Measurements from ENCODE around the gene NDUFV1. TPM values are rescaled to one million over a fixed set of nuclear protein-coding genes. Genes with fewer than 3 reads are reported as not detected.
"Not testable (repeated sequence)": the region's sequence is repeated elsewhere in the genome, so short reads cannot be mapped to it uniquely, and the experiment has no call there.

Gene NDUFV1
- total and polyA plus RNA-seq, 2 experiments from 2014 or later: 136 to 168 TPM

- Histone ChIP-seq H3K4me1 (ENCODE audit: insufficient read depth) (0 out of 2 replicates have a peak, but pooled peaks cover 4% of the 10 kb centered on the region), H4K20me1 (ENCODE audit: insufficient read depth) (no peaks in the 10 kb centered on the region), H3K4me3 (no peak overlapping the region), H3K79me2 (ENCODE audit: insufficient read depth) (no peaks in the 10 kb centered on the region), H2AFZ (no peak overlapping the region), H3K36me3 (ENCODE audit: low read depth) (no peaks in the 10 kb centered on the region), H3F3A (ENCODE audit: insufficient read depth) (peaks cover 7% of the 10 kb centered on the region), H3K9me2 (ENCODE audit: insufficient read depth) (no peaks in the 10 kb centered on the region), H3K4me2 (ENCODE audit: unreplicated experiment) (no peak overlapping the region), H3K27ac (no peak overlapping the region), H3K9me3 (ENCODE audit: low read depth) (no peaks in the 10 kb centered on the region), H3K27me3 (replicated peaks; ENCODE audit: insufficient read depth) (peaks cover 19% of the 10 kb centered on the region), H3K9ac (no peak overlapping the region)
- WGBS, 2 experiments (ENCODE audit: low coverage in 1 of 2, low lambda C conversion rate in 2 of 2, missing lambda C conversion rate in 2 of 2): 15 to 22% methylated on average over 3 of the region's 3 CpGs
- in situ Hi-C loops (cut with MboI): no loop called here
- DNase-seq: no peak
- TF ChIP-seq EZH2 (IDR thresholded peaks at IDR 0.05; ENCODE audit: insufficient read depth, poor library complexity, severe bottlenecking) (no peak), EZH2phosphoT487 (IDR thresholded peaks at IDR 0.05; ENCODE audit: insufficient read depth, low read depth) (no peak)
These were observed 50.6 kb downstream of the NDUFV1 start for GRCh38 chr11:67657300-67657699.

- H3K9ac ChIP-seq; H3K4me1 ChIP-seq (ENCODE audit: insufficient read depth); H3K9me2 ChIP-seq (ENCODE audit: insufficient read depth); H3K4me3 ChIP-seq; H3K9me3 ChIP-seq (ENCODE audit: low read depth); H3K36me3 ChIP-seq (ENCODE audit: low read depth); H3K27ac ChIP-seq; H3K79me2 ChIP-seq (ENCODE audit: insufficient read depth); H2AFZ ChIP-seq; H3K4me2 ChIP-seq (ENCODE audit: unreplicated experiment); H3F3A ChIP-seq (ENCODE audit: insufficient read depth); H4K20me1 ChIP-seq (ENCODE audit: insufficient read depth); DNase-seq; in situ Hi-C loops (cut with MboI): not testable (repeated sequence)
- peaks cover 15% of the 10 kb centered on the region for H3K27me3 ChIP-seq (replicated peaks; ENCODE audit: insufficient read depth)
- 30 to 43% methylated on average over 5 of the region's 5 CpGs for WGBS, 2 experiments (ENCODE audit: low coverage in 1 of 2, low lambda C conversion rate in 2 of 2, missing lambda C conversion rate in 2 of 2)
These were observed 53.0 kb downstream of the NDUFV1 start for GRCh38 chr11:67659651-67660165.

GRCh38 chr11:67660752-67661151, 54.0 kb downstream of the NDUFV1 start:
- H3K4me1 ChIP-seq (ENCODE audit: insufficient read depth); H3K9me2 ChIP-seq (ENCODE audit: insufficient read depth); H3K4me3 ChIP-seq; DNase-seq; H2AFZ ChIP-seq; H3K9me3 ChIP-seq (ENCODE audit: low read depth); H3F3A ChIP-seq (ENCODE audit: insufficient read depth); H3K9ac ChIP-seq; H3K79me2 ChIP-seq (ENCODE audit: insufficient read depth); H3K36me3 ChIP-seq (ENCODE audit: low read depth); H3K4me2 ChIP-seq (ENCODE audit: unreplicated experiment); in situ Hi-C loops (cut with MboI); H3K27ac ChIP-seq; H4K20me1 ChIP-seq (ENCODE audit: insufficient read depth): not testable (repeated sequence)
- H3K27me3 ChIP-seq (replicated peaks; ENCODE audit: insufficient read depth): peaks cover 15% of the 10 kb centered on the region
- 34 to 36% methylated on average over 5 of the region's 5 CpGs for WGBS, 2 experiments (ENCODE audit: low coverage in 1 of 2, low lambda C conversion rate in 2 of 2, missing lambda C conversion rate in 2 of 2)

Small RNAs within 50 kb of the gene (small RNA-seq; reads per million reads assigned to genes)
- gene AP003385.3 (ENCODE audit: low read depth, low replicate concordance): not detected

Other genes with a start within 250 kb of the NDUFV1 start
- 33.0 and 39.1 TPM in 2 replicates for gene CLCF1, start 233.3 kb upstream of the NDUFV1 start, total RNA-seq (2014; rRNA removed; shearing (Covaris generic))
- 20.0 and 21.1 TPM in 2 replicates for gene CLCF1, start 233.3 kb upstream of the NDUFV1 start, polyA plus RNA-seq (2016; fragmentation: Nextera tagmentation; extraction: Ambion mirVana)
- gene RAD9A, start 214.9 kb upstream of the NDUFV1 start, total RNA-seq (2014; rRNA removed; shearing (Covaris generic)): 0.51 and 4.6 TPM in 2 replicates
- gene RAD9A, start 214.9 kb upstream of the NDUFV1 start, polyA plus RNA-seq (2016; fragmentation: Nextera tagmentation; extraction: Ambion mirVana): 3.9 and 5.7 TPM in 2 replicates
- gene PPP1CA, start 205.1 kb upstream of the NDUFV1 start, total RNA-seq (2014; rRNA removed; shearing (Covaris generic)): 140 and 172 TPM in 2 replicates
- 207 and 222 TPM in 2 replicates for gene PPP1CA, start 205.1 kb upstream of the NDUFV1 start, polyA plus RNA-seq (2016; fragmentation: Nextera tagmentation; extraction: Ambion mirVana)
- not detected in 2 replicates for gene TBC1D10C, start 202.9 kb upstream of the NDUFV1 start, total RNA-seq (2014; rRNA removed; shearing (Covaris generic))
- gene TBC1D10C, start 202.9 kb upstream of the NDUFV1 start, polyA plus RNA-seq (2016; fragmentation: Nextera tagmentation; extraction: Ambion mirVana): 0.25 TPM in 1 of 2 replicates, not detected in the other
- gene CARNS1, start 191.3 kb upstream of the NDUFV1 start, total RNA-seq (2014; rRNA removed; shearing (Covaris generic)): 0.38 and 0.43 TPM in 2 replicates
- gene CARNS1, start 191.3 kb upstream of the NDUFV1 start, polyA plus RNA-seq (2016; fragmentation: Nextera tagmentation; extraction: Ambion mirVana): 0.13 and 0.38 TPM in 2 replicates
- gene RPS6KB2, start 178.4 kb upstream of the NDUFV1 start, total RNA-seq (2014; rRNA removed; shearing (Covaris generic)): 68.0 and 71.2 TPM in 2 replicates
- 52.3 and 53.0 TPM in 2 replicates for gene RPS6KB2, start 178.4 kb upstream of the NDUFV1 start, polyA plus RNA-seq (2016; fragmentation: Nextera tagmentation; extraction: Ambion mirVana)
- gene PTPRCAP, start 169.3 kb upstream of the NDUFV1 start, total RNA-seq (2014; rRNA removed; shearing (Covaris generic)): not detected in 2 replicates
- 0.43 and 0.68 TPM in 2 replicates for gene PTPRCAP, start 169.3 kb upstream of the NDUFV1 start, polyA plus RNA-seq (2016; fragmentation: Nextera tagmentation; extraction: Ambion mirVana)
- gene CORO1B, start 163.5 kb upstream of the NDUFV1 start, total RNA-seq (2014; rRNA removed; shearing (Covaris generic)): 107 and 113 TPM in 2 replicates
- gene CORO1B, start 163.5 kb upstream of the NDUFV1 start, polyA plus RNA-seq (2016; fragmentation: Nextera tagmentation; extraction: Ambion mirVana): 78.1 and 80.2 TPM in 2 replicates
- gene GPR152, start 154.2 kb upstream of the NDUFV1 start, total RNA-seq (2014; rRNA removed; shearing (Covaris generic)): not detected in 2 replicates
- not detected in 2 replicates for gene GPR152, start 154.2 kb upstream of the NDUFV1 start, polyA plus RNA-seq (2016; fragmentation: Nextera tagmentation; extraction: Ambion mirVana)
- gene CABP4, start 151.6 kb upstream of the NDUFV1 start, total RNA-seq (2014; rRNA removed; shearing (Covaris generic)): not detected in 2 replicates
- gene CABP4, start 151.6 kb upstream of the NDUFV1 start, polyA plus RNA-seq (2016; fragmentation: Nextera tagmentation; extraction: Ambion mirVana): not detected in 2 replicates
- 13.4 and 67.2 TPM in 2 replicates for gene TMEM134, start 137.7 kb upstream of the NDUFV1 start, total RNA-seq (2014; rRNA removed; shearing (Covaris generic))
- 99.3 and 103 TPM in 2 replicates for gene TMEM134, start 137.7 kb upstream of the NDUFV1 start, polyA plus RNA-seq (2016; fragmentation: Nextera tagmentation; extraction: Ambion mirVana)
- 46.4 and 58.5 TPM in 2 replicates for gene AIP, start 123.9 kb upstream of the NDUFV1 start, total RNA-seq (2014; rRNA removed; shearing (Covaris generic))
- gene AIP, start 123.9 kb upstream of the NDUFV1 start, polyA plus RNA-seq (2016; fragmentation: Nextera tagmentation; extraction: Ambion mirVana): 56.1 and 57.3 TPM in 2 replicates
- 30.7 and 31.2 TPM in 2 replicates for gene PITPNM1, start 101.6 kb upstream of the NDUFV1 start, total RNA-seq (2014; rRNA removed; shearing (Covaris generic))
- 10.8 and 12.1 TPM in 2 replicates for gene PITPNM1, start 101.6 kb upstream of the NDUFV1 start, polyA plus RNA-seq (2016; fragmentation: Nextera tagmentation; extraction: Ambion mirVana)
- 20.5 and 29.6 TPM in 2 replicates for gene CDK2AP2, start 98.8 kb upstream of the NDUFV1 start, total RNA-seq (2014; rRNA removed; shearing (Covaris generic))
- gene CDK2AP2, start 98.8 kb upstream of the NDUFV1 start, polyA plus RNA-seq (2016; fragmentation: Nextera tagmentation; extraction: Ambion mirVana): 54.1 and 55.2 TPM in 2 replicates
- gene CABP2, start 83.5 kb upstream of the NDUFV1 start, total RNA-seq (2014; rRNA removed; shearing (Covaris generic)): not detected in 2 replicates
- not detected in 2 replicates for gene CABP2, start 83.5 kb upstream of the NDUFV1 start, polyA plus RNA-seq (2016; fragmentation: Nextera tagmentation; extraction: Ambion mirVana)
- 355 and 606 TPM in 2 replicates for gene GSTP1, start 23.1 kb upstream of the NDUFV1 start, total RNA-seq (2014; rRNA removed; shearing (Covaris generic))
- gene GSTP1, start 23.1 kb upstream of the NDUFV1 start, polyA plus RNA-seq (2016; fragmentation: Nextera tagmentation; extraction: Ambion mirVana): 743 and 767 TPM in 2 replicates
- gene NUDT8, start 23.0 kb downstream of the NDUFV1 start, total RNA-seq (2014; rRNA removed; shearing (Covaris generic)): 2.0 and 4.8 TPM in 2 replicates
- gene NUDT8, start 23.0 kb downstream of the NDUFV1 start, polyA plus RNA-seq (2016; fragmentation: Nextera tagmentation; extraction: Ambion mirVana): 4.1 TPM in 2 replicates
- gene TBX10, start 32.8 kb downstream of the NDUFV1 start, total RNA-seq (2014; rRNA removed; shearing (Covaris generic)): not detected in 2 replicates
- gene TBX10, start 32.8 kb downstream of the NDUFV1 start, polyA plus RNA-seq (2016; fragmentation: Nextera tagmentation; extraction: Ambion mirVana): not detected in 2 replicates
- gene ACY3, start 43.8 kb downstream of the NDUFV1 start, total RNA-seq (2014; rRNA removed; shearing (Covaris generic)): not detected in 2 replicates
- not detected in 2 replicates for gene ACY3, start 43.8 kb downstream of the NDUFV1 start, polyA plus RNA-seq (2016; fragmentation: Nextera tagmentation; extraction: Ambion mirVana)
- gene ALDH3B2, start 67.7 kb downstream of the NDUFV1 start, total RNA-seq (2014; rRNA removed; shearing (Covaris generic)): not detected in 2 replicates
- gene ALDH3B2, start 67.7 kb downstream of the NDUFV1 start, polyA plus RNA-seq (2016; fragmentation: Nextera tagmentation; extraction: Ambion mirVana): not detected in 2 replicates

All from GM23248 (cell line).